Measurements from ENCODE around the gene APOOL. TPM values are rescaled to one million over a fixed set of nuclear protein-coding genes. Genes with fewer than 3 reads are reported as not detected.

Gene APOOL
- total and polyA plus RNA-seq, 9 of the 15 experiments (the other 6 are each of a cell fraction or from before 2014, with no cell fraction given), result 4.6 to 20.5 (median 10.2) TPM

GRCh38 chrX:85089321-85089840 lies 85.7 kb downstream of the APOOL start (continued):
- no peak for TF ChIP-seq MITF (IDR thresholded peaks at IDR 0.05)

DNA sequence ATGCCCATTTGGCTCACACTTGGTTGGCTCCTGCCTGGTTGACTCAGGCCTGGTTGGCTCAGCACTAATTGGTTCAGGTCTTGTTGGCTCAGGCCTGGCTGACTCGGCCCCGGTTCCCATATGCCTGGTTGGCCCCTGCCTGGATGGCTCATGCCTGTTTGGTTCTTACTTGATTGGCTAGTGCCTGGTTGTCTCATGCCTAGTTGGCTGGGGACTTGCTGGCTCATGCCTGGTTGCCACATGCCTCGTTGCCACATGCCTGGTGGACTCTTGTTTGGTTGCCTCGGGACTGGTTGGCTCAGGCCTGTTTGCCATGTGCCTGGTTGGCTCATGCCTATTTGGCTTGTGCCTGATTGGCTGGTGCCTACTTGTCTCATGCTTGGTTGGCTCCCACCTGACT lies 103.7 kb downstream of the APOOL start:
- no peaks in the 10 kb centered on the region for H3K9me3 ChIP-seq (replicated peaks; ENCODE audit: control insufficient read depth, insufficient read depth, low read depth, low read length)
- H3K27me3 ChIP-seq (ENCODE audit: control insufficient read depth in 2 of 2, insufficient read depth in 2 of 2, low read length in 2 of 2), result no peaks in the 10 kb centered on the region
- H3K9me1 ChIP-seq (ENCODE audit: control insufficient read depth, insufficient read depth, low read length), result no peaks in the 10 kb centered on the region
- in situ Hi-C loops (cut with MboI), result loop anchor here (25.0 kb wide), 1 partner anchor 430 kb away; no protein-coding TSS in a partner anchor
- 0% methylated on average over 4 of the region's 4 CpGs for WGBS (ENCODE audit: insufficient coverage, low coverage, missing lambda C conversion rate)
- DNase-seq (ENCODE audit: extremely low read depth in 1 of 4, low spot score in 3 of 4) (no peak), ATAC-seq (no peak), FAIRE-seq (no peak)
- CTCF ChIA-PET (ENCODE audit: low intra/inter-chr PET ratio), result no interaction called here
- H3K4me3 ChIP-seq, result no peak overlapping the region
- intact Hi-C loops (cut with micrococcal nuclease), result no loop called here
- H3K4me2 ChIP-seq (ENCODE audit: insufficient read depth, low read length), result no peak overlapping the region
- POLR2A ChIA-PET, result no interaction called here
- no TSS peak for BruUV-seq (replicated peaks)
- no peaks in the 10 kb centered on the region for H3K79me2 ChIP-seq (ENCODE audit: control insufficient read depth, insufficient read depth, low read length)
- H3K9ac ChIP-seq (ENCODE audit: insufficient read depth in 1 of 2, low read depth in 2 of 2, low read length in 2 of 2), result no peak overlapping the region
- H2AFZ ChIP-seq (ENCODE audit: low read depth, low read length), result no peak overlapping the region
- H4K20me1 ChIP-seq (replicated peaks; ENCODE audit: control insufficient read depth, insufficient read depth, low read length), result no peaks in the 10 kb centered on the region
- no peak overlapping the region for H3K27ac ChIP-seq (ENCODE audit: extremely low read depth, low read depth, low read length)
- no peaks in the 10 kb centered on the region for H3K36me3 ChIP-seq (ENCODE audit: control insufficient read depth, insufficient read depth, low read length)
- no peaks in the 10 kb centered on the region for H3K4me1 ChIP-seq (replicated peaks in 1 of 2; ENCODE audit: control insufficient read depth in 2 of 2, insufficient read depth in 2 of 2, low read length in 2 of 2)
- TF ChIP-seq EHMT2 (IDR thresholded peaks at IDR 0.05) (no peak), ZNF699 (CRISPR knock-in tag; IDR thresholded peaks at IDR 0.05; ENCODE audit: insufficient replicate concordance) (no peak), BACH1 (tag; IDR thresholded peaks at IDR 0.05) (no peak), HNRNPH1 (optimal IDR thresholded peaks at IDR 0.05; ENCODE audit: low read depth, low read length) (no peak), ZNF134 (CRISPR knock-in tag; conservative IDR thresholded peaks at IDR 0.05) (no peak), DDX20 (tag; IDR thresholded peaks at IDR 0.05; ENCODE audit: low read depth) (no peak), SLC30A9 (CRISPR knock-in tag; IDR thresholded peaks at IDR 0.05) (no peak), TCFL5 (CRISPR knock-in tag; conservative IDR thresholded peaks at IDR 0.05) (no peak), NR3C1 (CRISPR knock-in tag; IDR thresholded peaks at IDR 0.05) (no peak), HDAC6 (IDR thresholded peaks at IDR 0.05; ENCODE audit: low read depth, low read length) (no peak), NFIC (IDR thresholded peaks at IDR 0.05) (no peak)
- TF ChIP-seq, protein P1, sequence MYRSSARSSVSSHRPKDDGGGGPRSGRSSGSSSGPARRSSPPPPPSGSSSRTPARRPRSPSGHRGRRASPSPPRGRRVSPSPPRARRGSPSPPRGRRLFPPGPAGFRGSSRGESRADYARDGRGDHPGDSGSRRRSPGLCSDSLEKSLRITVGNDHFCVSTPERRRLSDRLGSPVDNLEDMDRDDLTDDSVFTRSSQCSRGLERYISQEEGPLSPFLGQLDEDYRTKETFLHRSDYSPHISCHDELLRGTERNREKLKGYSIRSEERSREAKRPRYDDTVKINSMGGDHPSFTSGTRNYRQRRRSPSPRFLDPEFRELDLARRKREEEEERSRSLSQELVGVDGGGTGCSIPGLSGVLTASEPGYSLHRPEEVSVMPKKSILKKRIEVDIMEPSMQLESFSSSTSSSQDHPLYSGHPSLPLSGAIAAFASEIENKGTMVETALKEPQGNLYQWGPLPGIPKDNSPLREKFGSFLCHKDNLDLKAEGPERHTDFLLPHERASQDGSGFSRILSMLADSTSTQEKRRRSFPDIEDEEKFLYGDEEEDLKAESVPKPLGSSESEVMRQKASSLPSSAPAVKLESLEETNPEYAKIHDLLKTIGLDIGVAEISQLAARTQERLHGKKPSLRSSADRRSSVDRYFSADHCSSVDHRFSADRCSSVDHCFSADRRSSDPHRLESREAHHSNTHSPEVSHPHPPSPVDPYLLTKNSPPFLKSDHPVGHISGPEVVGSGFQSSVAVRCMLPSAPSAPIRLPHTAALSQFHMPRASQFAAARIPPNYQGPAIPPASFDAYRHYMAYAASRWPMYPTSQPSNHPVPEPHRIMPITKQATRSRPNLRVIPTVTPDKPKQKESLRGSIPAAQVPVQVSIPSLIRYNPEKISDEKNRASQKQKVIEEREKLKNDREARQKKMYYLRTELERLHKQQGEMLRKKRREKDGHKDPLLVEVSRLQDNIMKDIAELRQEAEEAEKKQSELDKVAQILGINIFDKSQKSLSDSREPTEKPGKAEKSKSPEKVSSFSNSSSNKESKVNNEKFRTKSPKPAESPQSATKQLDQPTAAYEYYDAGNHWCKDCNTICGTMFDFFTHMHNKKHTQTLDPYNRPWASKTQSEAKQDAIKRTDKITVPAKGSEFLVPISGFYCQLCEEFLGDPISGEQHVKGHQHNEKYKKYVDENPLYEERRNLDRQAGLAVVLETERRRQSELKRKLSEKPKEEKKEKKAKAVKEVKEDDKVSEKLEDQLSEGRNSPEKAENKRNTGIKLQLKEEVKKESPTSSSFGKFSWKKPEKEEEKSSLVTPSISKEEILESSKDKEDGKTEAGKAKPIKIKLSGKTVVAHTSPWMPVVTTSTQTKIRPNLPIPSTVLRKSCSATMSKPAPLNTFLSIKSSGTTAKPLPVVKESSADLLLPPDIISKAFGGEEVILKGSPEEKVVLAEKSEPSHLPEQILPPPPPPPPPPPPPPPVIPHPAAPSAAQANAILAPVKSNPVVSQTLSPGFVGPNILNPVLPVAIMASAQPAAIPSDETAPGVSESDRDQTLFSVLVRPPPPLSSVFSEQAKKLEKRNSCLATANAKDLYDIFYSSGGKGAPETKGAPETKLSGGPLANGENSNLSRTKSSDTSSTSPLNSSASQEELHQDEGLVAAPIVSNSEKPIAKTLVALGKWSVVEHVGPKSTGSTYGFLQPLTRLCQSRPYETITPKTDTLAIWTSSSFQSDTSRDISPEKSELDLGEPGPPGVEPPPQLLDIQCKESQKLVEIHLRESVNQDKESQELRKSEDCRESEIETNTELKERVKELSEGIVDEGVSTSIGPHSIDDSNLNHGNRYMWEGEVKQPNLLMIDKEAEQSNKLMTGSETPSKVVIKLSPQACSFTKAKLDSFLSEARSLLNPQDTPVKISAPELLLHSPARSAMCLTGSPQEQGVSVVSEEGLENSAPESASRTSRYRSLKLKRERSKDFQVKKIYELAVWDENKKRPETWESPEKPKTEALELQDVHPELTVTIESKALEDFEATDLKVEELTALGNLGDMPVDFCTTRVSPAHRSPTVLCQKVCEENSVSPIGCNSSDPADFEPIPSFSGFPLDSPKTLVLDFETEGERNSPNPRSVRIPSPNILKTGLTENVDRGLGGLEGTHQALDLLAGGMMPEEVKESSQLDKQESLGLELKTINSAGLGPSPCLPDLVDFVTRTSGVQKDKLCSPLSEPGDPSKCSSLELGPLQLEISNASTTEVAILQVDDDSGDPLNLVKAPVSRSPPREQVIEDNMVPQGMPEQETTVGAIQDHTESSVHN (IDR thresholded peaks at IDR 0.05; ENCODE audit: borderline replicate concordance in 1 of 2, low read depth in 1 of 2), result no peak
